AG09309 (cell line): Measurements from ENCODE around the gene TRIP13.

Source experiments
- DNase-seq: peaks from one replicate; pipeline ENCODE4 v3.0.0-alpha.2; 2010; ENCODE audit warnings: low read depth
- H3K4me3 ChIP-seq: 2 replicates; pipeline ENCODE4 v1.5.1; 2011; ENCODE audit warnings: mild to moderate bottlenecking, low read depth, low read length, moderate library complexity; ENCODE audit not compliant: control insufficient read depth
- TF ChIP-seq, protein P1 (sequence below): IDR thresholded peaks from 2 replicates; pipeline ENCODE4 v1.5.1; 2011; ENCODE audit warnings: mild to moderate bottlenecking, low read depth, low read length, inconsistent platforms; ENCODE audit not compliant: insufficient read depth, control insufficient read depth; ENCODE audit errors: missing control alignments

Gene TRIP13

DNA sequence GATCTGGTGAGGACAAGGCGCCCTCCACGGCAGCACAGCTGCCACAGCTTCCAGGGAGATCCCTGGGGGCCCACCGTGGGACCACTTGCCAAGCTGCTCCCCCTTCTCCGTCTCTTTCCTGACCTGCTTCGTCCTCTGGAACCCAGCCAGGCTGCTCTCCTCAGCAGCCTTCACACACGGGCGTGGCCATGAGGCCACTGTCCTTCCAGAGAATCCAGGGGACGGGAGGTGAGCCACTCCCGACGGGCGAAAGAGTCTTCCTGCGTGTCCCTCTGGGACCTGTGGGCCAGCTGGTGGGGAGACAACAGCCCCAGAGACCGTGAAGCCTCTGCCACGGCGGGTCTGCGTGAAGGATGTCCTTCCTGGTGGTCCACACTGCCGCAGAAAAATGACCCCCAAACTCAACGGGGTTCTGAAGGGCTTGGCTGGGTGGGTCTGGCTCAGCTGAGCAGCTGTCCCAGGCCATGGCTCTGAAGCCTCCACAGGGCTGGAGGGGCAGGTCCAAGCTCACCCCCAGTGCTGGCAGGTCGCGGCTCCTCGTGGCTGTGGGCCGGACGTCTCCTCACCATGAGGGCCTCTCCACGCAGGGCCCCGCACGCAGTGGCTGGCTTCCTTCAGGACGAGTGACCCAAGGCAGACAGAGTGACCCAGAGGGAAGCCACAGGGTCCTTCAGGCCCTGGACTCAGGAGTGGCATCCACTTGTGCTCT, 68.5 kb downstream of the TRIP13 start:
- TF ChIP-seq, protein P1, sequence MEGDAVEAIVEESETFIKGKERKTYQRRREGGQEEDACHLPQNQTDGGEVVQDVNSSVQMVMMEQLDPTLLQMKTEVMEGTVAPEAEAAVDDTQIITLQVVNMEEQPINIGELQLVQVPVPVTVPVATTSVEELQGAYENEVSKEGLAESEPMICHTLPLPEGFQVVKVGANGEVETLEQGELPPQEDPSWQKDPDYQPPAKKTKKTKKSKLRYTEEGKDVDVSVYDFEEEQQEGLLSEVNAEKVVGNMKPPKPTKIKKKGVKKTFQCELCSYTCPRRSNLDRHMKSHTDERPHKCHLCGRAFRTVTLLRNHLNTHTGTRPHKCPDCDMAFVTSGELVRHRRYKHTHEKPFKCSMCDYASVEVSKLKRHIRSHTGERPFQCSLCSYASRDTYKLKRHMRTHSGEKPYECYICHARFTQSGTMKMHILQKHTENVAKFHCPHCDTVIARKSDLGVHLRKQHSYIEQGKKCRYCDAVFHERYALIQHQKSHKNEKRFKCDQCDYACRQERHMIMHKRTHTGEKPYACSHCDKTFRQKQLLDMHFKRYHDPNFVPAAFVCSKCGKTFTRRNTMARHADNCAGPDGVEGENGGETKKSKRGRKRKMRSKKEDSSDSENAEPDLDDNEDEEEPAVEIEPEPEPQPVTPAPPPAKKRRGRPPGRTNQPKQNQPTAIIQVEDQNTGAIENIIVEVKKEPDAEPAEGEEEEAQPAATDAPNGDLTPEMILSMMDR: no peak
- no peak for DNase-seq
- H3K4me3 ChIP-seq: no peak overlapping the region

DNA sequence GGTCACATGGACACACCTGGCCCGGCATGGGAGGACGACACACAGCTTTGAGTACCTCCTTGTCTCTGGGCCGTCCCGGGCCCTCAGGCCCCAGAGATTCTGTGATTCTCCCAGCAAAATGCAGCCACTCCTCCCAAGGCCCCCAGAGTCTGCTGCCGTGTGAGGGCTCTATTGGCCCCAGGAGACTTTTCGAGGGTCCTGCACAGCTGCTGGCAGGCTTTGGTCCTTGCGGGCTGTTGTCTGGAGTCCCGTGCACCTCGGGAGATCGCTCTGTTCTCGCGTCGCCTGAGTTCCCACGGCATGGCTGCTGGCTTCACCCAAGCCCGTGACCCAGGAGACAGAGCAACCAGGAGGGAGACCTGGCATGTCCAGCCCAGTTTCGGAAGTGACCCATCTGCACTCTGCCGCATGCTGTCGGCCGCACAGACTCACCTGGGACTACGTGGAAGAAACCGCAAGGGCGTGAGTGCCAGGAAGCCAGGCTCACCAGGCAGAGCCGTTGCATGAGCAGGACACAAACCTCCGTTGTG, 69.1 kb downstream of the TRIP13 start:
- TF ChIP-seq, protein P1: no peak
- DNase-seq: no peak
- H3K4me3 ChIP-seq: no peak overlapping the region

DNA sequence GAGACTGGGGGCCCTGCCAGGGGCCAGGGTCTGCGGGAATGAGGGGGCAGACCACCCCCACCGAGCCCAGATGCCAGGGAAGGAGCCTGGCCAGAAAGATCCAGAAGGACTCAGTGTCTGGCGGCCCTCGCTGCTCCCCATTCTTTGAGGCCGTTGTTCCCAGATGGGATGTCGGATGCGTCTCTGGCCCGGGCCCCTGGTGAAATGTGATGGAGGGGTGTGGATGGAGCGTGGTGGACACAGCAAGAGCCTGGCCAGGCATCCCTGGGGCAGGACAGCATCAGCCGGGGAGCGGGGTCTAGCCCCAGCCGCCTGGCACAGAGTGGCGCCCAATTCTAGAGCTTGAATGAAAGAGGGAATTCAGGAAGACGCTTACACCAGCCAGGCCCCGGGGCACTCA, 69.7 kb downstream of the TRIP13 start:
- DNase-seq: no peak
- TF ChIP-seq, protein P1: no peak
- no peak overlapping the region for H3K4me3 ChIP-seq

DNA sequence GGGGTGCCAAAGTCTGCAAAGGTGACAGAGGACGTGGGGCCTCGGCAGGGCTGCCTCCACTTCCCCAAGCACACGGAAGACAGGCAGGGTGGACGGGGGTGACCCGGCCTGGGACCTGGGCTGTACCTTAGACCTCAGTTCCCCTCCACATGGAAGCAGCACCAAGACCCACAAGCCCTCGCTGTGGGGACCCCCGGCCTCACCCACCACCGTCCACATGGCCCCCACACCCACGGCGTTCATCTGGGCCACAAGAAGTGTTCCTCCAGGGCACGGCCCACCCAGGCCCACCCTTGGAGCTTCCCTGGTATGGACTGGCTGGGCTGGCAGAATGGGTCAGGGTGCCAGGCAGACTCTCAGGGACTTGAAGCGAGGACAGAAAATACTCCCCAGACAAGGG, 70.1 kb downstream of the TRIP13 start:
- no peak overlapping the region for H3K4me3 ChIP-seq
- TF ChIP-seq, protein P1: no peak
- DNase-seq: no peak

DNA sequence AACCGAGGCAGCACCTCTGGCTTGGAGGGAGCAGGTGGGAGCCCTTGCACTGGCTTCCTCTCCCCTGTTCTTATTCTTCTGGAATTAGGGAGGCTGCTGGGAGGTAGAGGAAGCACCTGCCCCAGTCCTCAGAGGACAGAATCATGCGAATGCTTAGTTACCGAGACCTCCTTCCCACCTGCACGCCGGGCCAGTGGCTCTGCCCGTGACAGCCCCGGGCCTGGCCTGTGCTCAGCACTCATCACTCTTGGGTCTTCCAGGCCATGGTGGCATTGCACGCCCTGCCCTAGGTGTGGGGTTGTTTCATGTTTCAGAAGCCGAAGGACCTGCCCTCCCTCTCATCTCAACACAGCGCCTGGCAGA, 70.6 kb downstream of the TRIP13 start:
- TF ChIP-seq, protein P1: no peak
- no peak for DNase-seq
- H3K4me3 ChIP-seq: no peak overlapping the region

DNA sequence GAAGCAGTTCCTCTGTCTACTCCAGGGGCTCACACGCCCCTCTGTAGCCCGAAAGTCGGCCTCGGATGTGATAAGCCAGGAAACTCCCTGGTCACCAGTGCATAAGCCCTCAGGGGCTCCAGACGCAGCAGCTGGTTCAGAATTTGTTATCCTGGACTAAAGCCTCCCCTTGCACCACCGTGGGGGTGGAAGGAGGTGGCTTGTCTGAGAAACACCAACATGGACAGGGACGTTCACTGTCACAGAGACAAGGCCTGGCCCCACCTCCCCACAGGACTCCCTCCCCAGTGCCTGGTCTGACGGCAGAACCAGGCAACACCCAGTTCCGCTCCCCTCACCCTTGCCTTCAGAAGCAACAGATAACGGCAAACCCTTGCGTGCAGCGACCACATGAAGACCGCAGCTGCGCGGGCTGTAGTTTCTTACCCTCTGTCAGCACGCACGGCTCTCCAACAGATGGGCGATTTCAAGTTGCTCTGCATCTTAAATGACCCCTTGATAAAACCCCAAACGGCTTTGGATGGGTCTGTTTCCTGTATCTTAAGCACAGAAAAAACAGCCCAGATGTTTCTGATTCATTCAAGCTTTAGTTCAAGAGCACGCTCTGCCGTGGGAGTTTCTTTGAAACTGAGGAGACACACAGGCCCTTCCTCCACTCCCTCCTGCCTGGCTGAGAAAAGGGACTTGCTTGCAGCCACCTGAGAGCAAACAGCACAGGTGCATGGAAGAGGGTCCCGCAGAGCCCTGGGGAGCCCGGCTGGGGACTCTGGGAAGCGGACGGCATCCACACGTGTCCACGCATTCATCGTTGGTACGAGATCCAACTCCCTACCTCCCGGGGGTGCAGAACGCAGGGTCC, 71.2 kb downstream of the TRIP13 start:
- TF ChIP-seq, protein P1: no peak
- no peak overlapping the region for H3K4me3 ChIP-seq
- peak; percentile 76 for DNase-seq
